ENCODE measurements around the gene FAM89A. TPM values are rescaled to one million over a fixed set of nuclear protein-coding genes. Genes with fewer than 3 reads are reported as not detected.
"Not testable (repeated sequence)": the region's sequence is repeated elsewhere in the genome, so short reads cannot be mapped to it uniquely, and the experiment has no call there.

FAM89A gene
- total RNA-seq, 1 donor: 10.9 TPM

DNA sequence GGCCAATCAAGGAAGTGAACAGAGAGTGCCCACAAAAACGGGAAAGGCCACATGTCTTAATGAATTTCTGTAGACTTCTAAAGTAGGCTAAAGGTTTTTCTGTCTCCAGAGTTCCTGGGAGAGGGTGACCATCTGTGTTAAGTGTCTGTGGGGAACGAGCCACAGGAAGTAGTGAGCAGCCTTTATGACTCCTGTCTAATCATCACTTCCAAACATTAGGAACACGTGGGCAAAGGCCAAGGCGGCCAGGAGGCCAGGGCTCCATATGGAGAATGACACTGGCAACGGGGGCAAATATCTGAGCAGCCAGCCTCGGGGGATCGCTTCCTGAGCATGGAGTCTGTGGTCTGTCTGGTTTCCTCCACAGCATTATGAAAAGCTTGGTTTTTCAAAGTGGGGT, 7.1 kb downstream of the FAM89A start:
- Histone ChIP-seq H3K9me3 (ENCODE audit: low read depth, low read length) (no peaks in the 10 kb centered on the region), H4K20me1 (ENCODE audit: insufficient read depth, low read length) (no peaks in the 10 kb centered on the region), H3K79me2 (ENCODE audit: insufficient read depth, low read length) (no peaks in the 10 kb centered on the region), H3K4me2 (ENCODE audit: insufficient read depth, low read length) (no peak overlapping the region), H3K27ac (ENCODE audit: low read depth, low read length) (no peak overlapping the region), H3K36me3 (ENCODE audit: insufficient read depth, low read length) (no peaks in the 10 kb centered on the region), H3K4me1 (ENCODE audit: insufficient read depth, low read length) (no peaks in the 10 kb centered on the region), H3K4me3 (ENCODE audit: insufficient read depth, low read length) (no peak overlapping the region), H2AFZ (ENCODE audit: low read length) (no peak overlapping the region), H3K27me3 (ENCODE audit: insufficient read depth, low read length) (peaks cover under 1% of the 10 kb centered on the region)
- TF ChIP-seq CTCF (IDR thresholded peaks at IDR 0.05; ENCODE audit: extremely low read depth, low read depth, low read length): no peak
- no peak for DNase-seq (ENCODE audit: insufficient read length, low spot score, missing footprints)

DNA sequence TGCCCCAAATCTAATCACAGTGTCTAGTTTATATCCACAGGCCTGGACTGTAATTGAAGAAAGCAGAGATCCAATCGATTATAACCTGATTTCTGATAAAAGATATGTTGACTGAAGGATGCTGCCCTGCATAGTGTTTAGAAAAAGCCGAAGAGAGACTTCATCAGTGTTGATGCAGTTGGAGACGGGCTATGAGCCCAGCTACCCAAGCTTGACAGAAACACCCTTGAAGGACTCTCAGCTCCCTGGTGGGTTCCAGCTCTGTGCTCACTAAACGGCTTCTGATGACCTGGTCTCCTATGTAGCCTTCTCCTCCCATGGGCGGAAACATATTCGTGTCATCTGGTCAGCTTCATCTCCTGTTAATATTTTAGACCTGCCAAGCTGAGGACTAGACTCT, 10.2 kb downstream of the FAM89A start:
- Histone ChIP-seq H2AFZ (ENCODE audit: low read length) (no peak overlapping the region), H3K27me3 (ENCODE audit: insufficient read depth, low read length) (no peaks in the 10 kb centered on the region), H3K27ac (ENCODE audit: low read depth, low read length) (no peak overlapping the region), H3K4me1 (ENCODE audit: insufficient read depth, low read length) (no peaks in the 10 kb centered on the region), H4K20me1 (ENCODE audit: insufficient read depth, low read length) (no peaks in the 10 kb centered on the region), H3K4me3 (ENCODE audit: insufficient read depth, low read length) (no peak overlapping the region), H3K9me3 (ENCODE audit: low read depth, low read length) (no peaks in the 10 kb centered on the region), H3K4me2 (ENCODE audit: insufficient read depth, low read length) (no peak overlapping the region), H3K79me2 (ENCODE audit: insufficient read depth, low read length) (no peaks in the 10 kb centered on the region), H3K36me3 (ENCODE audit: insufficient read depth, low read length) (no peaks in the 10 kb centered on the region)
- no peak for TF ChIP-seq CTCF (IDR thresholded peaks at IDR 0.05; ENCODE audit: extremely low read depth, low read depth, low read length)
- no peak for DNase-seq (ENCODE audit: insufficient read length, low spot score, missing footprints)

GRCh38 chr1:231029247-231029646, 10.8 kb downstream of the FAM89A start:
- H3K4me2 ChIP-seq (ENCODE audit: insufficient read depth, low read length); H3K36me3 ChIP-seq (ENCODE audit: insufficient read depth, low read length); H3K27ac ChIP-seq (ENCODE audit: low read depth, low read length); H4K20me1 ChIP-seq (ENCODE audit: insufficient read depth, low read length); H3K79me2 ChIP-seq (ENCODE audit: insufficient read depth, low read length); DNase-seq (ENCODE audit: insufficient read length, low spot score, missing footprints); H2AFZ ChIP-seq (ENCODE audit: low read length); H3K9me3 ChIP-seq (ENCODE audit: low read depth, low read length); H3K27me3 ChIP-seq (ENCODE audit: insufficient read depth, low read length); H3K4me3 ChIP-seq (ENCODE audit: insufficient read depth, low read length); H3K4me1 ChIP-seq (ENCODE audit: insufficient read depth, low read length): not testable (repeated sequence)

GRCh38 chr1:231028682-231029081, 11.4 kb downstream of the FAM89A start:
- DNase-seq (ENCODE audit: insufficient read length, low spot score, missing footprints): no peak
- H3K27ac ChIP-seq (ENCODE audit: low read depth, low read length): no peak overlapping the region
- no peaks in the 10 kb centered on the region for H3K79me2 ChIP-seq (ENCODE audit: insufficient read depth, low read length)
- peak overlapping the region; percentile 43 for H3K4me3 ChIP-seq (ENCODE audit: insufficient read depth, low read length)
- H3K36me3 ChIP-seq (ENCODE audit: insufficient read depth, low read length): no peaks in the 10 kb centered on the region
- peak overlapping the region; percentile 45 for H3K4me2 ChIP-seq (ENCODE audit: insufficient read depth, low read length)
- H3K27me3 ChIP-seq (ENCODE audit: insufficient read depth, low read length): no peaks in the 10 kb centered on the region
- no peaks in the 10 kb centered on the region for H3K4me1 ChIP-seq (ENCODE audit: insufficient read depth, low read length)
- no peak for TF ChIP-seq CTCF (IDR thresholded peaks at IDR 0.05; ENCODE audit: extremely low read depth, low read depth, low read length)
- peak overlapping the region; percentile 36 for H2AFZ ChIP-seq (ENCODE audit: low read length)
- H3K9me3 ChIP-seq (ENCODE audit: low read depth, low read length): no peaks in the 10 kb centered on the region
- no peaks in the 10 kb centered on the region for H4K20me1 ChIP-seq (ENCODE audit: insufficient read depth, low read length)
